HG02678 (cell line): ENCODE results near the gene ZNF460.
A peak's percentile ranks its signal among the peaks of the same experiment; 100 is the strongest.
"Not testable (repeated sequence)": the region's sequence is repeated elsewhere in the genome, so short reads cannot be mapped to it uniquely, and the experiment has no call there.

ENCODE experiments used
- ATAC-seq: cut with Tn5 transposase; IDR thresholded peaks from one replicate; pipeline ENCODE4 v1.9.1; 2021; ENCODE audit warnings: mild to moderate bottlenecking, moderate library complexity; ENCODE audit not compliant: unreplicated experiment

ZNF460 gene

DNA sequence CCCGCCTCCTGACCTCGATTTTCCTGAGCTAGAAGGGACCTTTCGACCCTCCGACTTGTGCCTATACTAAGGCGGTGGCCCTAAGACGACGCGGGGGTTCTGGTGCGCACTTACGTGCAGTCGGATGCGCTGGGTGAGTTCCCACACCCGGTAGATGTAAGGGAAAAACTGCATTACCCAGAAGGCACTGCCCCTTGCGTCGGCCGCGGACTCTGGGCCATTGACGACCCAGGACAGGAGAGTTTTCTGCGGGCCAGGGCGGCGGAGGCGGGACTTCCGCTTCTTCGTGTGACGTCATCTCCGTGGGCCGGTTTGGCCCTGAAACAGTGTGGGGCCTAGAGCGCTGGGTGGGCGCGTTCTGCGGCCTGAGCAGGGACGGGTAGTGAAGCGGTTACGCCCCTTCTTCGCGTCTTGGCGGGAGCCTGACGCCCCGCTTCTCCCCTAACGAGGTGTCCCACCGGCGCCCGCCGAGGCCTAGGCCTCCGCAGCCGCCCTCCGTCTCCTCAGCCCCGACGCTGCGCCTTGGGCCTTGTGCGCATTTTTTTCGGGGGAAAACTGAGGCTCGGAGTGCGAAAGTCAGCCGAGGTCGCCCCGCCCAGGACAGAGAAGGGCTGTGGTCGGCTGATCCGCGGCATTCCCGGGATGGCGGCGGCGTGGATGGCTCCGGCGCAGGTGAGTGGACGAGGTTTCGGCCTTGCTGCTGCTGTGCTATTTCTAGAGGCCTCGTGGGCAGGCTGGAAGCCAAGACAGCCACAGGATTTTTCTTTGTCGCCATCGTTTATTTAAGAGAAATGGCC is at the start of gene ZNF460:
Gene ZNF460, plus strand, starts transcription at position 321 of the 797 bp plus-strand sequence. Its CDS starts 322 bp downstream, at position 643.
- ATAC-seq: peak; percentile 79

DNA sequence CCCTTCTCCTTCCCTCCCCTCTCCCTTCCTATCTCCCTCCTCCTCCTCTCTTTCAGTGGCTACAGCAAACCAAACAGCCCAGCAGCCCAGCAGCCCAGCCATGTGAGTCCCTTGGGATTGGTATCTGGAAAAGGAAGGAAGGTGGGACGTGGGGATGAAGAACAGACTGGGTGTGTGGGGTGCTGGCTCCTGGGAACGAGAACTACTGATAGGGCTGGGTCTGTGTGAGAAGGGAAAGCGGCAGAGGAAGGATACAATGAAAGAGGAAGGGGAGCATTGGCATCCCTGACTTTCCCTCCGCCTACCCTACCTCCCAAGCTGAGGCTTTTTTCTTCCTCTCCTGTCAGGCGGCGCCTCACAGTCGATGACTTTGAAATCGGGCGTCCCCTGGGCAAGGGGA is 48.6 kb upstream of the ZNF460 start:
- ATAC-seq: no peak

DNA sequence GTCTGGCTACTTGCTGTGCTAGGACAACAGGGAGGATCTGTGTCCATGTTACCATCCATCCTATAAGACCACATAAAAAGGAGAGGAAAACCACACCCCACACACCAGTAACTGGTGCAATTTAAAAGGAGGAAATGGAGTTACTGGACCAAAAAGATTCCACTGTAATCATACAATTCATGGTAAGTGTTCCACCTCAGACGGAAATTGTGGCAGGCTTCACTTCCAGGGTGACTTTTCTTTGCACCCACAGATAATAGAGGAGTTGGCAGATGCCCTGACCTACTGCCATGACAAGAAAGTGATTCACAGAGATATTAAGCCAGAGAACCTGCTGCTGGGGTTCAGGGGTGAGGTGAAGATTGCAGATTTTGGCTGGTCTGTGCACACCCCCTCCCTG is 47.1 kb upstream of the ZNF460 start:
- no peak for ATAC-seq

DNA sequence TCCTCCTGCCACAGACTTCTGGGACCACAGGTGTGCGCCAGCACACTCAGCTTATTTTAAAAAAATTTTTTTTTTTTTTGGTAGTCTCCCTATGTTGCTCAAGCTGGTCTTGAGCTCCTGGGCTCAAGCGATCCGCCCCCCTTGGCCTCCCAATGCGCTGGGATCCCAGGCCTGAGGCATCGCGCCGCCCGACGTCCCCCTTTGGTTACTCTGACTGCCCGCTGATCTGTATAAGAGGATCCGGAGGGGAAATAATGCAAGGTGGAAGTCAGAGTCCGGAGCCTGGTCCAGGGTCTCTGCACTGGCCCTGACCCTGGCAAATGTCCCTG is 40.3 kb upstream of the ZNF460 start:
- no peak for ATAC-seq

DNA sequence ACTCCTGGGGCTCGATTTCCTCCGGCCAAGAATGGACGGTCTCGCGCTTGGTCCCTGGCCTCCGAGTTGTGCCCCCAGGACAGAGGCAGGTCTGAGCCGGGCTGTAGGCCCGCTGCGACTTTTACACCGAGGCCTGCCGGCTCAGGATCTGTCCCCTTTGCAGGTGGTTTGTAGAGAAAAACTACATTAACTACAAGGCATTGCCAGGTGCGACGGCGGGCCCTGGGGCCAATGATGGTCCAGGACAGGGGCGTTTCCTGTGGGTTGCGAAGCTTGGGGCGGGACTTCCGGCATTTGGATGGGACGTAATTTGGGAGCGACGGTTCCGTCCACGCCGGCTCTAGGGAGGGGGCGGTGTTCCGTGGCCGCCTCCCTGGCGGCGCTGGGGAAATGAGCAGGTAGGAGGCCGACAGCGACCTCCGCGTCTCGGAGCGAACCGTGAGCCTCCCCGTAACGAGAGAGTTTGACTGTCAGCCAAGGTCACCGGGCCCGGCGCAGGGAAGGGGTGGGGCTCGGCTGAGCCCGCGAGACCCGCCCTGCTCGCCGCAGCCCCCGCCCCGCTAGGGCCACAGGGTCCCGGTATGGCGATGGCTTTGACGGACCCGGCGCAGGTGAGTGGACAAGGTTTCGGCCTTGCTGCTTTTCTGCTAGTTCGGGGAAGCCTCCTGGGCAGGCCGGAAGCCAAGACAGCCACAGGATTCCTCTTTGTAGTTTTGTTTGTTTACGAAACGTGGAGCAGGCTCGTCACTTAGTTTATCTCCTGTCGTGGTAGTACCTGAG is 39.8 kb upstream of the ZNF460 start, which contains the start of gene ZNF805:
Gene ZNF805, plus strand, starts transcription at position 322 of the 780 bp plus-strand sequence. Its CDS starts 260 bp downstream, at position 582.
- peak; percentile 95 for ATAC-seq

DNA sequence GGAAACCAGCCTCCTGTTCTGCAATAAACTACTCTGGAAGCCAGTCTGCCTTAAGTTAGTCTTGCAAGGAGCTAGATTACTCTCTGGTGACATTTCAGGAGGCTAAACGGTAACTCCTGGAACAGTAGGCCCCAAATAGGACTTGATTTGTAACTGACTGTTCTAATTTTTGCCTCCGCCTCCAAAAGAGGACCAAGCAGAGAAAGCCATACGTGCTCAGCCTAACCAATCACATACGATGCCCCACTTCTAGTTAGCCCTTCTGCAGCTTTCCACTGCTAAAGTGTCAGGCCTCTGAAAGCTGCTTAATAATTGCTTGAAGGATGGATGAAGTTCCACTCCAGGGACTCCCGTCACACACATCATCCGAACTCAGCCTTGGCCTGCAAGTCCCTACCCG is 39.1 kb upstream of the ZNF460 start:
- no peak for ATAC-seq

DNA sequence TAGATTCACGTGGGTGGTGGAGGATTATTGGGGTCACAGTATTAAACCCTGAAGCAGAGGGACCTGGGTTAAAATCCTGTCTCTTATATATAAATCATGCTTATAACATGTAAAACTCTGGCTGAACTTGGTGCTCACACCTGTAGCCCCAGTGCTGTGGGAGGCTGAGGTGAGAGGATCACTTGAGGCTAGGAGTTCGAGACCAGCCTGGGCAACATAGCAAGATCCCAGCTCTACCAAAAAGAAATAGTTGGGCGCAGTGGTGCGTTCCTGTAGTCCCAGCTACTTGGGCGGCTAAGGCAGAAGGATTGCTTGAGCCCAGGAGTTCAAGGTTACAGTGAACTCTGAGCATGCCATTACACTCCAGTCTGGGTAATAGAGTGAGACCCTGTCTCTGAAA is 37.5 kb upstream of the ZNF460 start:
- no peak for ATAC-seq

DNA sequence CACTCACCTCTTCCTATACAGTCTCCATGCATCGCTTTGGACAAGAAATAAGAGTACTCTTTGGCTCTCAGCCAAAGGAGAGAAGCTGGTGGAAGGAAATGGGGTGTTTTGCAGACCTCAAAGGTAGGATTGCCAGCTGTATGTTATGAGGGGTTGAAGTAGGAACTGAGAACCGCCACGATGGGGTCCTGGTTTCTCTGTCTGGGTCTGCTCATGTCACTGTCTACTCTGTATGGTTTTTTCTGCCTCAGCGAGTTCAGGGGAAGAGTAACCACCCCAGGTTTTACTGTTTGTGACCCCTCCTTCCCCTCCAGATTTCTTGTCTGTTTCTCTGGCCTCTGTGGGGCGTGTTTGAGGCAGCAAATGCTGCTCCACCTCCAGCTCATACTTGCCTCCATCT is 35.8 kb upstream of the ZNF460 start:
- no peak for ATAC-seq

DNA sequence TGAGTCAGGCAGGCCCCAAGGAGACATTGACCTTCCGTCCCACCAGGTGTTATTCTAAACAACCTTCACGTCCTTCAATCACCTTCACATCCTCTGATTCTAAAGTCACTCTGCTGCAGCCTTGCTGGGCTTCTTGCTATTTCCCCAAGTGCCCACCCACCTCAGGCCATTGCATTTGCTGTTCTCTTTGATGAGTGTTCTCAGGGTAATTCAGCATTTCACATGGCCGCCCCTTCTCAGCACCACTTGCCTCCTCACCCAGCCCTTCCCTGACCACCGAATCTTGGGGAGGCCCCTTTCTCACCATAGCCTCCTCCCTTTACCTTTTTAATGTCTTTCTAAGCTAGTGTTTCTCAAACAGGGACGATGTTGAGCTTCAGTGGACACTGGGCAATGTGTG is 35.2 kb upstream of the ZNF460 start:
- ATAC-seq: no peak

DNA sequence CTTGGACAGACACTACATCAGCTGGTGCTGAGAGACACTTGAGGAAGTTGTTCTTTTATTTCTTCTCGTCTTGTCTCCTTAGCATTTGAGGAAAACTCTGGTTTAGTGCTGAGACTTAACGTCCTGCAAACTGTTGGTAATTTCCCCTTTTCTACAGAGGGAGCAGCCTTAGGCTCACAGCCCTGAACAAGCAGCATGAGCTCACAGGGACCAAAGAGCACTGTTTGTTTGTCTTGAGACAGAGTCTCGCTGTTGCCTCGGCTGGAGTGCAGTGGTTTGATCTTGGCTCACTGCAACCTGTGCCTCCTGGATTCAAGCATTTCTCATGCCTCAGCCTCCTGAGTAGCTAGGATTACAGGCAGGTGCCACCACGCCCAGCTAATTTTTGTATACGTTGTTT is 34.3 kb upstream of the ZNF460 start:
- ATAC-seq: no peak

DNA sequence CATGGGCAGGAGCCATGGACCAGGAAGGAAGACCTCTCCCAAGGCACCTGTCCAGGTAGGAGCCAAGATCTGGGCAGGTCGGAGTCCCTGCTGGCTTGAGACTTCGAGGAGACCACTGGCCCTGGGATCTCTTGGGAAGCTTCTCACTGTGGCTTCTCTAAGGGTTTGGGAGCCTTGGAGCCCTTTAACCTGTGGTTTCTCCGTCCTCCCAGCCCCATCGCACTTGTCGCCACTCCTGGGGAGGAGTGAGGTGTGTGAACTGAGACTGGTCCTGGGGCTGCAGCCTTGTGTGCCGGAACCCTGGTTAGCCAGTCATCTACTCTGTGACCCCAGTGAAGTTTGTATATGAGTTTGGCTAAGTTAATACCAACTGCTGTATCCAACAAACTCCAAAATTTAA is 31.6 kb upstream of the ZNF460 start:
- ATAC-seq: no peak

DNA sequence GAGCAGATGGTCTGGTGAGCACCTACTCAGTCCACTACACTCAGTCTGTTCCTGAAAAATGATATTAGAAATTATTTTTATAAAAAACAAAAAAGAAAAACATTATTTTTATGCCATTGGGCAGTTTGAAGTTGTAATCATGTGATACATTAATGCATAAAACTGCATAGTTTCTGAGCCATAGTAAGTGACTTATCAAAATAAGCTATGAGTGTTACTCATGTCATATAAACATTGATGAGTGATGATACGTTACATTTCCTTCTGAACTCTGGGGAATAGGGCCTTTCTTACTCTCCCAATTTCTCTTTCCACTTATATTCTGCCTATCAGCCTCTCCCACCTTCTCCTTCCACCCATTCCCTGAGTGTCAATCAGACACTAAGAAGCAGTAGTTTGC is 31.0 kb upstream of the ZNF460 start:
- ATAC-seq: no peak

DNA sequence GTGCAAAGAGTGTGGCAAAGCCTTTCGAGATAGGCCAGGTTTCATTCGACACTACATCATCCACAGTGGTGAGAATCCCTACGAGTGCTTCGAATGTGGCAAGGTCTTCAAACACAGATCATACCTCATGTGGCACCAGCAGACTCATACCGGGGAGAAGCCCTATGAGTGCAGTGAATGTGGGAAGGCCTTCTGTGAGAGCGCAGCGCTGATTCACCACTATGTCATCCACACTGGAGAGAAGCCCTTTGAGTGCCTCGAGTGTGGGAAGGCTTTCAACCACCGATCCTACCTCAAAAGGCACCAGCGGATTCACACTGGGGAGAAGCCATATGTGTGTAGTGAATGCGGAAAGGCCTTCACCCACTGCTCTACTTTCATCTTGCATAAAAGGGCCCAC is 26.5 kb upstream of the ZNF460 start:
- not testable (repeated sequence) for ATAC-seq

DNA sequence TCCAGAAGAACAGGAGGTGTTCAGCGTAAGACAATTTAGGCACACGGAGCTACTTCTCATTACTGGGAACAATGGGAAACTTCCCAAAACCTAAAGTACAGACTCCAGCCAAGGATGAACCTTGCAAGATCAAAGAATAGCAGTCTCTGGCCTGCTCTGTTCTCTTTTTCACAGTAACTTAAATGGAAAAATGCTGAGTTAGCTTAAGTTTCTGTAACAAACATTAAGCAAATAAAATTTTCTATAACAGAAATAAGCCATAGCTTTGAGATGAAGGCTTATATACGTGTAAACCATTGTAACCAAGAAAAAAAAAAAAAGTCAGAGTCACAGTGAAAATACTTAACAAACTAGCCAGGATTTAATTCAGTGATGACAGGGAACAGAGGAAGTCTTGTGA is 18.2 kb upstream of the ZNF460 start:
- no peak for ATAC-seq

DNA sequence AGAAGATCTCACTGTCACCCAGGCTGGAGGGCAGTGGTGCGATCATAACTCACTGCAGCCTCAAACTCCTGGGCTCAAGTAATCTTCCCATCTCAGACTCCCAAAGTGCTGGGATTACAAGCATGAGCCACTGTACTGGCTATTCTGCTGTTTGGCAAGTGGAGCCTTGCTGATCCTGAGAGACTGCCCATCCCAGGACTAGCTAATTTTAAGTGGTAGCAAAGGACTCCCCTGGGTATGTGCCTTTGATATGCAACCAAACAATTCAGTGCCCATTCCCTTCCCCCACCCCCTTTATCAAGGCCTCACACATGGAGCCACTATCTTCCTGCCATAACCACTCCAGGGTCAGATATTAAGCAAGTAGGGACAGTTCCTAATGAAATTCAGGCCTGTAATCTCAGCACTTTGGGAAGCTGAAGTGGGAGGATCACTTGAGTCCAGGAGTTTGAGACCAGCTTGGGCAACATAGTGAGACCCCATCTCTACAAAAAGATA is 17.0 kb upstream of the ZNF460 start:
- no peak for ATAC-seq

DNA sequence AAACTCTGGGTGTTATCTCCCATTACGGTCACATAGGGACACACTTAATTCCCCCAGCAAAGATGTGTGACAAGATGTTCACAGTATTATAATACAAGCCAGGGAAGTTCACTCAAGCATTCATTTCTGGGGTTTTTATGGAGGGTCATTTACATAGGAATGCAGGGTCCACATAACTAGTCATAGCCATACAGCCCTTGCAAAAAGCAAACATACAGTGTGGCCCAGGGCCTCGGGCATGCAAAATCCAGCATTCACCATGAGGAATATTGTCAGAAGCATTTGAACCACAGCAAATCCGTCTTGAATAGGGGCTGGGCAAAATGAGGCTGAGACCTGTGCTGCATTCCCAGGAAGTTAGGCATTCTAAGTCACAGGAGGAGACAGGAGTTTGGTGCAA is 13.0 kb upstream of the ZNF460 start:
- no peak for ATAC-seq

DNA sequence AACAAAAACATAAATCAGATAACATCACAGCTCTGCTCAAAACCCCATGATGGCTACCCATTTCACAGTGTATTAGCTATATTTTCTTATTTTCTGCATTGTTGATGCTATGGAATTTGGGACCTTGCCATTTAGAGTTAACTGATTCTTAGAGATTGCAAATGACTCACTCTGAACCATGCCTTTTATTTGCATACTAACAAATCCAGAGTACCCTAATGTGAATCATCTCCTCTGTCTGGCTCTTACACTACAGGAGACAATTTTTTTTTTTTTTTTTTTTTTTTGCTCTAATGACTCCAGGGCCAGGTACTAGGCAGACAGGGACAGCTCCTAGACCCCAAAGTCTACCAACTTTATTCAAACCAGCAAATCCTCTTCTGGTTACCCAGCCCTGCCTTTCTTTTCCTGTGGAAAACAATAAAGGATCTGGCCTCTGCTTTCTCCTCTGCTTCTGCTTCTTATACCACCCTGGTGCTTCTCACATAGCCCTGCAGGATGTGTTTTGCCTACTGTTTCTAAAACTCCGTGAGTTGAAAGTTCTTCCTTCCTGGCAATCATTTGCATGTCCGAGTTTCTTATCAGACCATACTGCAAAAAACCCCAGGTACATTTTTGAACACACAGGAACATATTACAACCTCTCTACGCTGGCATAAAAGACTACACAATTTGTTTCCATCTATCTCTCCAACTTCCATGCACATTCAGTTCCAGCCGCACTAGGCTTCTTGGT is 10.6 kb upstream of the ZNF460 start:
- ATAC-seq: no peak

DNA sequence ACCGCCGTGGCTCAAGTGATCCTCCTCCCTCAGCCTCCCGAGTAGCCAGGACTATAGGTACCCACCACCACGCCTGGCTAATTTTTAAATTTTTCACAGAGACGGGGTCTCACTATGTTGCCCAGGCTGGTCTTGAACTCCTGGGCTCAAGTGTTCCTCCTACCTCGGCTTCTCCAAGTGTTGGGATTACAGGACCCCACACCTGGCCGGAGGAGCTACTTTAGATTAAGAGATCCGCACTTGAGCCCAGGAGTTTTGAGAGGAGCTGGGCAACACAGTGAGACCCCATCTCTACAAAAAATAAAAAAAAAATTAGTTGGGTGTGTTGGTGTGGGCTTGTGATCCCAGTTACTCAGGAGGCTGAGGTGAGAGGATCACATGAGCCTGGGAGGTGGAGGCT is 9.0 kb upstream of the ZNF460 start:
- ATAC-seq: no peak

DNA sequence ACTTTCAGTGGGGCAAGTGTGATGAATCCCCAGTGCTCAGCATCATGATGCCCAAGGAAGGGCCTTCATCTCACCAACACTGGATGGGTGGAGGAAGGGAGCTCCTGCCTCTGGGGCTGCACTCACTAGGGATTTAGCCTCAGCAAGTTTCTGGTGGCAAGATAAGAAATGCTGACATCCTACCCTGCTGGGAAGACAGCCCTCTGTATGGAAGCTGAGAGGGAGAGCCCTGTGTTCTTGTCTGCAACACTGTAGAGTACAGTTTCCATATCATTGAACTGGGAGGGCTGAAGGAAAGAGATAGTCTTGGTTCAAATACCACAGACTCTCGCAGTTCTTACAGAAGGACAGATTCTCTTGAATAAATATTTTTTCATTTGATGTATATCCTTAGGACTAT is 7.3 kb upstream of the ZNF460 start:
- ATAC-seq: no peak

DNA sequence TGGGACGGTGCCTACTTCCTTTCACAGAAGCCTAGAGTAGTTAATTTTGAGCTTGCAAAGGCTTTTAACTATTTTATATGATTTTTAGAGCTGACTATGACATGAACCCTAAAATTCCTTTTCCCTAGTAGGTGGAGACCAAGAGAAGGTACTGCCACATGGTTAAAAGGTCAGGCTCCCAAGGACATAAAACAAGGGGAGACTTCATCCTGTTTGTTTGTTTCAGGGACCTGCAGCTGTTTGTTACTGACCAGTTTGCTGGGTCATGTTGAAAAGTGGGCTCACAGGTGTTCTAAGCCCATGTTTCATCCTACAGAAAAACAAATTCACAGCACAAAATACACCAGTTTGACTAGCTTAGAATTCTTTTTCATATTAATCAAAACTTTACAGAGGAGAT is 3.9 kb upstream of the ZNF460 start:
- ATAC-seq: no peak

DNA sequence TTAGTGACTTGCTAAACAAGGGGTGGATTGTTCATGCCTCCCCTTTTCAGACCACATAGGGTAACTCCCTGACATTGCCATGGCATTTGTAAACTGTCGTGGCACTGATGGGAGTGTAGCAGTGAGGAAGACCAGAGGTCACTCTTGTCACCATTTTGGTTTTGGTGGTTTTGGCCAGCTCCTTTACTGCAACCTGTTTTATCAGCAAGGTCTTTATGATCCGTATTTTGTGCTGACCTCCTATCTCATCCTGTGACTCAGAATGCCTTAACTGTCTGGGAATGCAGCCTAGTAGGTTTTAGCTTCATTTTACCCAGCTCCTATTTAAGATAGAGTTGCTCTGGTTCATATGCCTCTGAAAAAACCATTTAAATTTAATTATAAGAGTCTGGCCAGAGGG is 1.8 kb upstream of the ZNF460 start:
- not testable (repeated sequence) for ATAC-seq
